HepG2 (cell line): ENCODE data around the gene RBP4. TPM values are rescaled to one million over a fixed set of nuclear protein-coding genes. Genes with fewer than 3 reads are reported as not detected.

Experiments used
- AGO2 ChIP-seq: fragments of 200-400 bp; formaldehyde crosslinking; optimal IDR thresholded peaks from 2 replicates; pipeline ENCODE3; 2017; ENCODE audit warnings: mild to moderate bottlenecking, low read depth, low read length, moderate library complexity
- ARID4A ChIP-seq: sonication (generic); formaldehyde crosslinking; IDR thresholded peaks from 2 replicates; pipeline ENCODE4 v1.5.0; 2020; ENCODE audit warnings: mild to moderate bottlenecking, missing genetic modification reagents, borderline replicate concordance
- DRAP1 ChIP-seq: IDR thresholded peaks from 2 replicates; pipeline ENCODE4 v1.6.1; 2016; ENCODE audit warnings: missing genetic modification reagents, missing compliant biosample characterization
- ELF1 ChIP-seq: sonication (generic); formaldehyde crosslinking; IDR thresholded peaks from 2 replicates; pipeline ENCODE4 v1.4.0; 2020; ENCODE audit warnings: missing genetic modification reagents
- HNF4A ChIP-seq: sonication (generic); formaldehyde crosslinking; IDR thresholded peaks from 2 replicates; pipeline ENCODE4 v1.4.0; 2020; ENCODE audit warnings: missing genetic modification reagents
- RFX5 ChIP-seq: IDR thresholded peaks from 2 replicates; pipeline ENCODE4 v1.6.1; 2011; ENCODE audit warnings: low read depth, low read length, improper control_type of control experiment
- ZBTB34 ChIP-seq: sonication (generic); formaldehyde crosslinking; IDR thresholded peaks from 2 replicates; pipeline ENCODE4 v1.8.0; 2022; ENCODE audit warnings: mild to moderate bottlenecking, missing genetic modification reagents
- ZBTB38 ChIP-seq: sonication (generic); formaldehyde crosslinking; IDR thresholded peaks from 2 replicates; pipeline ENCODE4 v1.5.1; 2020; ENCODE audit warnings: mild to moderate bottlenecking, missing genetic modification reagents
- ZNF160 ChIP-seq: sonication (generic); formaldehyde crosslinking; IDR thresholded peaks from 2 replicates; pipeline ENCODE4 v1.8.0; 2022; ENCODE audit warnings: mild to moderate bottlenecking, inconsistent platforms, missing genetic modification reagents
- ZNF512 ChIP-seq: sonication (generic); formaldehyde crosslinking; IDR thresholded peaks from 2 replicates; pipeline ENCODE4 v1.4.0; 2020; ENCODE audit warnings: mild to moderate bottlenecking, missing genetic modification reagents
- ZNF687 ChIP-seq: sonication (generic); formaldehyde crosslinking; IDR thresholded peaks from 2 replicates; pipeline ENCODE4 v1.5.1; 2020; ENCODE audit warnings: mild to moderate bottlenecking, missing genetic modification reagents, moderate library complexity
- ZXDC ChIP-seq: sonication (generic); formaldehyde crosslinking; IDR thresholded peaks from 2 replicates; pipeline ENCODE4 v1.5.0; 2020; ENCODE audit warnings: mild to moderate bottlenecking, missing genetic modification reagents
- polyA plus RNA-seq, 8 experiments: library from polyadenylated mRNA; depleted of rRNA in 3 of 8; stranded (reverse) in 7 of 8; unstranded in 1 of 8; fragments of >200 nt; fragmentation: Illumina TruSeq in 4 of 8; extraction: Trizol in 4 of 8; gene quantifications; 2 replicates each; pipeline versions ENCODE4 v1.2.1 to v1.2.3, GENCODE V29; 2011 to 2016; ENCODE audit warnings: low read depth in 4 of 8, missing spikeins in 1 of 8, mixed read lengths in 1 of 8; ENCODE audit not compliant: insufficient read depth in 1 of 8
- total RNA-seq, 5 experiments: library from RNA; depleted of rRNA; stranded (reverse); fragments of >200 nt; fragmentation: Illumina TruSeq; extraction: Trizol; gene quantifications; 2 replicates each; pipeline ENCODE4 v1.2.3, GENCODE V29; 2016; ENCODE audit warnings: low read depth in 1 of 5

RBP4 gene
- total and polyA plus RNA-seq, 2 of the 13 experiments (the other 11 are each of a cell fraction or from before 2014, with no cell fraction given), result 642 to 931 TPM

GRCh38 chr10:93596539-93596938 is 4.5 kb downstream of the RBP4 start (continued):
- TF ChIP-seq ZXDC (0 out of 2 replicates have a peak, but pooled peaks have one; percentile 55), DRAP1 (CRISPR knock-in tag) (no peak), ZNF687 (CRISPR knock-in tag) (peak; percentile 49; the same call in 1 of the 2 replicates), ZNF512 (CRISPR knock-in tag) (no peak), ZBTB38 (peak; percentile 43), RFX5 (no peak), ZNF160 (CRISPR knock-in tag) (no peak), ELF1 (no peak), HNF4A (CRISPR knock-in tag) (peak; percentile 51; the same call in 1 of the 2 replicates), ZBTB34 (CRISPR knock-in tag) (no peak), AGO2 (peak; percentile 19), ARID4A (peak; percentile 40; the same call in 1 of the 2 replicates)
